Spleen (tissue), 11 donors: ENCODE data around the gene GLP2R. TPM values are rescaled to one million over a fixed set of nuclear protein-coding genes. Genes with fewer than 3 reads are reported as not detected.
"Not testable (repeated sequence)": the region's sequence is repeated elsewhere in the genome, so short reads cannot be mapped to it uniquely, and the experiment has no call there.

Experiments used
- DNase-seq: peaks from one replicate; pipeline ENCODE4 v3.0.0-alpha.2; 2020
- H3K27ac ChIP-seq, 8 donors: fragments of 200-600 bp; sonication (generic) in 7 of 8; 1 replicate in 4 of 8; 2 replicates in 4 of 8; pipeline versions ENCODE4 v1.5.0 to v1.8.0; 2016 to 2021; ENCODE audit warnings: inconsistent platforms in 4 of 8, mild to moderate bottlenecking in 4 of 8, moderate library complexity in 1 of 8
- H3K27me3 ChIP-seq, 7 donors: fragments of 200-600 bp; sonication (generic) in 6 of 7; replicated peaks in 1 of 7; 1 replicate in 4 of 7; 2 replicates in 3 of 7; pipeline versions ENCODE4 v1.5.0 to v1.8.0; 2016 to 2021; ENCODE audit warnings: inconsistent platforms in 3 of 7, mild to moderate bottlenecking in 1 of 7
- H3K36me3 ChIP-seq, 6 donors: fragments of 200-600 bp; sonication (generic) in 5 of 6; 1 replicate in 4 of 6; 2 replicates in 2 of 6; pipeline versions ENCODE4 v1.5.0 to v1.8.0; 2016 to 2021; ENCODE audit warnings: inconsistent platforms in 2 of 6
- H3K4me1 ChIP-seq, 6 donors: fragments of 200-600 bp; sonication (generic) in 5 of 6; 1 replicate in 3 of 6; 2 replicates in 3 of 6; pipeline versions ENCODE4 v1.5.0 to v1.8.0; 2016 to 2021; ENCODE audit warnings: inconsistent platforms in 3 of 6
- H3K4me3 ChIP-seq, 8 donors: fragments of 200-600 bp; sonication (generic) in 7 of 8; 1 replicate in 4 of 8; 2 replicates in 4 of 8; pipeline versions ENCODE4 v1.5.0 to v1.8.0; 2016 to 2021; ENCODE audit warnings: inconsistent platforms in 4 of 8, mild to moderate bottlenecking in 4 of 8, moderate library complexity in 2 of 8
- H3K9me3 ChIP-seq, 8 donors: fragments of 200-600 bp; sonication (generic) in 7 of 8; 1 replicate in 4 of 8; 2 replicates in 4 of 8; pipeline versions ENCODE4 v1.5.0 to v1.8.0; 2016 to 2021; ENCODE audit warnings: inconsistent platforms in 4 of 8
- CTCF ChIP-seq, 11 experiments: fragments of 200-600 bp in 7 of 11; fragments of 450-650 bp in 4 of 11; sonication (generic) in 4 of 11; IDR thresholded peaks in 8 of 11; conservative IDR thresholded peaks in 3 of 11; 1 replicate in 7 of 11; 2 replicates in 4 of 11; pipeline versions ENCODE4 v1.4.0 to v1.8.0; 2016 to 2021; ENCODE audit warnings: antibody characterized with exemption in 11 of 11, inconsistent platforms in 4 of 11, mild to moderate bottlenecking in 1 of 11
- POLR2A ChIP-seq, 3 donors: fragments of 450-650 bp; IDR thresholded peaks; one replicate each; pipeline ENCODE4 v1.5.1; 2017; ENCODE audit warnings: antibody characterized with exemption in 3 of 3, mild to moderate bottlenecking in 1 of 3
- POLR2AphosphoS5 ChIP-seq, 3 donors: sonication (generic); formaldehyde crosslinking; IDR thresholded peaks; one replicate each; pipeline ENCODE4 v1.5.1; 2017; ENCODE audit warnings: antibody characterized with exemption in 3 of 3
- WGBS, 5 donors: extraction: QIAGEN DNeasy Blood & Tissue Kit in 3 of 5; methylation state at CpG; one replicate each; pipeline versions ENCODE4 v1.1.5 to v1.1.7; 2013 to 2018; 5-methylcytosine and 5-hydroxymethylcytosine counted together
- intact Hi-C: fragments of 100-400 bp; cut with DNase I; formaldehyde crosslinking; loops from one replicate; pipeline ENCODE4 v1.15.0; 2023; ENCODE audit warnings: low total_unique reads
- polyA plus RNA-seq, 3 donors: library from polyadenylated mRNA; stranded (reverse); fragments of 200-250 nt; gene quantifications; one replicate each; pipeline ENCODE4 v1.2.1, GENCODE V29; 2013
- total RNA-seq, 7 donors: library from RNA; depleted of rRNA in 3 of 7; stranded (reverse); fragments of >200 nt in 3 of 7; fragmentation: NEBNext Ultra II Directional in 4 of 7; extraction: Animal tissue kit (Norgen Biotek cat#: 25700) in 4 of 7; gene quantifications; one replicate each; pipeline versions ENCODE4 v1.1.0 to v1.2.1, GENCODE V29; 2016 to 2021
- donor health status: healthy with polysubstance abuse.
- donor health status: DM: no; HTN: no; CAD: no; lungs with moderate emphysema.
- donor health status: DM: no; HTN: no; CAD: no.
- donor health status: Bipolar disorder and iron deficiency.
- donor health status: healthy.
- donor health status: DM: no; HTN: no; CAD: no.
- donor health status: DM: yes; HTN: yes; CAD: no.

The GLP2R gene
- total and polyA plus RNA-seq, 10 donors = 0.07 to 0.63 (median 0.15) TPM; not detected in 4

- peaks cover 0 to 100% (median 48%) of the 10 kb centered on the region in 6 donors for H3K36me3 ChIP-seq
- DNase-seq = no peak
These were observed 91.4 kb downstream of the GLP2R start for GRCh38 chr17:9917131-9917530.

GRCh38 chr17:9917801-9918200 is 92.1 kb downstream of the GLP2R start:
- no peak overlapping the region for H3K4me3 ChIP-seq
- H3K36me3 ChIP-seq = peaks cover 0 to 100% (median 49%) of the 10 kb centered on the region in 6 donors
- no peak for TF ChIP-seq POLR2A (IDR thresholded peaks at IDR 0.05)
- TF ChIP-seq CTCF (IDR thresholded peaks at IDR 0.05 in 8 of 11, conservative IDR thresholded peaks at IDR 0.05 in 3 of 11) = no peak
- no peak for TF ChIP-seq POLR2AphosphoS5 (IDR thresholded peaks at IDR 0.05)
- DNase-seq = no peak
- H3K27ac ChIP-seq = no peak overlapping the region
- intact Hi-C loops = no loop called here
- H3K4me1 ChIP-seq = no peaks in the 10 kb centered on the region
- WGBS, 5 donors = 87 to 96% (median 90%) methylated on average over 19 of the region's 19 CpGs
- H3K9me3 ChIP-seq = no peaks in the 10 kb centered on the region
- no peaks in the 10 kb centered on the region for H3K27me3 ChIP-seq

More at GRCh38 chr17:9917131-9917530, 91.4 kb downstream of the GLP2R start:
- H3K27me3 ChIP-seq = no peaks in the 10 kb centered on the region
- 84 to 92% (median 90%) methylated on average over 12 to 13 of the region's 13 CpGs for WGBS, 5 donors
- H3K4me1 ChIP-seq = no peaks in the 10 kb centered on the region
- TF ChIP-seq CTCF (IDR thresholded peaks at IDR 0.05 in 8 of 11, conservative IDR thresholded peaks at IDR 0.05 in 3 of 11) (no peak), POLR2AphosphoS5 (IDR thresholded peaks at IDR 0.05) (no peak), POLR2A (IDR thresholded peaks at IDR 0.05) (no peak)
- intact Hi-C loops = no loop called here
- no peak overlapping the region for H3K4me3 ChIP-seq
- H3K9me3 ChIP-seq = no peaks in the 10 kb centered on the region
- H3K27ac ChIP-seq = no peak overlapping the region

DNA sequence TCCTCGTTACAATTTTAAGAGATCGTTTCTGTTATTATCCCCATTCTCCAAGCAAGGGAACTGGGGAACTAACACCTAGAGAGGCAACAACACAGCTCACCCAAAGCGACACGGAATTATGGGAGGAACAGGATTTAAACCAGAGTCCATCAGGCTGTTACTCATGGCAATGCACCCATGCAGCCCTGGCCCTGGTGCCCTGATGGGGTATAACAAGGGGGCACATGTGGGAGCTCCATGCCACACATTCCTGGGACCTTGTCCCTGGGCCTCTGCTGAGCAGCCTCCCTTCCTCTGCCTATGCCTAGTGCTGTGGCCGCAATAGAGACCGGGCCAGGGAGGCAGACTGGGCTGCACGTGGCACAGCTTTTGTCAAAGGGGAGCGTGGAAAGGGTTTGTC is 92.6 kb downstream of the GLP2R start:
- Histone ChIP-seq H3K4me1 (no peaks in the 10 kb centered on the region), H3K27me3 (no peaks in the 10 kb centered on the region), H3K9me3 (no peaks in the 10 kb centered on the region), H3K4me3 (no peak overlapping the region), H3K36me3 (peaks cover 0 to 99% (median 49%) of the 10 kb centered on the region in 6 donors), H3K27ac (no peak overlapping the region)
- WGBS, 5 donors = 93 to 97% (median 95%) methylated on average over 8 of the region's 8 CpGs
- intact Hi-C loops = no loop called here
- DNase-seq = no peak
- TF ChIP-seq CTCF (IDR thresholded peaks at IDR 0.05 in 8 of 11, conservative IDR thresholded peaks at IDR 0.05 in 3 of 11) (no peak), POLR2AphosphoS5 (IDR thresholded peaks at IDR 0.05) (peak in 1 of 3 donors; percentile 21)

GRCh38 chr17:9918804-9919352 is 93.2 kb downstream of the GLP2R start:
- no peak for DNase-seq
- Histone ChIP-seq H3K27ac (no peak overlapping the region), H3K4me1 (no peaks in the 10 kb centered on the region), H3K4me3 (no peak overlapping the region), H3K27me3 (no peaks in the 10 kb centered on the region), H3K9me3 (no peaks in the 10 kb centered on the region), H3K36me3 (peaks cover 0 to 98% (median 49%) of the 10 kb centered on the region in 6 donors)
- 85 to 97% (median 91%) methylated on average over 5 of the region's 5 CpGs for WGBS, 5 donors
- intact Hi-C loops = no loop called here
- TF ChIP-seq POLR2AphosphoS5 (IDR thresholded peaks at IDR 0.05) = no peak
- no peak for TF ChIP-seq POLR2A (IDR thresholded peaks at IDR 0.05)

DNA sequence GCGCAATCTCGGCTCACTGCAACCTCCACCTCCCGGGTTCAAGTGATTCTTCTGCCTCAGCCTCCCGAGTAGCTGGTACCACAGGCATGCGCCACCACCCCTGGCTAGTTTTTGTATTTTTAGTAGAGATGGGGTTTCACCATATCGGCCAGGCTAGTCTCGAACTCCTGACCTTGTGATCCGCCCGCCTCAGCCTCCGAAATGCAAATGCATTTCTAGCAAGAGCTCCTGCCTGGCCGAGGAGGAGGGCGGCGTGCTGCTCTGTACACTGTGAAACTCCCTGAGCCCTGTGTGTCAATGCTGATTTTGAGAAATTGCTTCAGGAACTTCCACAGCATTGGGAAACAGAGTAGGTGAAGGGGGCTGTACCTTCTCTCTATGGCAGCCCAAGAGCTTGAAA is 95.5 kb downstream of the GLP2R start:
- DNase-seq, intact Hi-C loops: not testable (repeated sequence)
- 88 to 96% (median 93%) methylated on average over 13 of the region's 13 CpGs for WGBS, 5 donors

More for the DNA sequence above, 95.5 kb downstream of the GLP2R start:
- H3K27me3 ChIP-seq, H3K4me1 ChIP-seq, H3K27ac ChIP-seq, H3K4me3 ChIP-seq, H3K9me3 ChIP-seq: not testable (repeated sequence)
- H3K36me3 ChIP-seq = peaks cover 0 to 98% (median 43%) of the 10 kb centered on the region in 6 donors
